Inflammatory macrophage (primary cell): ENCODE results near the gene ARAP1.
"Not testable (repeated sequence)": the region's sequence is repeated elsewhere in the genome, so short reads cannot be mapped to it uniquely, and the experiment has no call there.

ENCODE experiments used
- DNase-seq, 2 donors: peaks; one replicate each; pipeline ENCODE4 v3.0.0-alpha.2; 2020 to 2022
- total RNA-seq, 18 experiments: gene quantifications; one replicate each; lab custom pipeline; 2026; ENCODE audit warnings: mixed read lengths in 6 of 18, inconsistent platforms in 2 of 18; lab: John Stamatoyannopoulos, UW

The ARAP1 gene
- total RNA-seq = 241 to 820 (median 410) reads per million in 18 experiments

- DNase-seq = peak; percentile 69 to 77
Observed at GRCh38 chr11:72752088-72752914, at the start of gene ARAP1. Gene ARAP1 (minus strand): TSS chr11:72752408. CDS start chr11:72727128, 25,280 bp downstream.

GRCh38 chr11:72799441-72799840 is 47.2 kb upstream of the ARAP1 start:
- no peak for DNase-seq

- no peak for DNase-seq
Observed at GRCh38 chr11:72798361-72798760, 46.2 kb upstream of the ARAP1 start.

- peak; percentile 98 for DNase-seq
Observed at GRCh38 chr11:72793425-72794367, 41.5 kb upstream of the ARAP1 start, which contains the start of gene STARD10. Gene STARD10 (minus strand): TSS chr11:72794047. CDS start chr11:72781181, 12,866 bp downstream.

- DNase-seq = no peak
Observed at GRCh38 chr11:72793076-72793424, 40.8 kb upstream of the ARAP1 start.

- no peak for DNase-seq
Observed at GRCh38 chr11:72792437-72793021, 40.3 kb upstream of the ARAP1 start.

- not testable (repeated sequence) for DNase-seq
Observed at GRCh38 chr11:72791228-72791627, 39.0 kb upstream of the ARAP1 start.

- DNase-seq = no peak
Observed at GRCh38 chr11:72789493-72790131, 37.4 kb upstream of the ARAP1 start.

- DNase-seq = peak; percentile 69 to 77
Observed at GRCh38 chr11:72788241-72788640, 36.0 kb upstream of the ARAP1 start.

GRCh38 chr11:72787216-72788104 is 35.3 kb upstream of the ARAP1 start:
- peak; percentile 50 to 60 for DNase-seq

- no peak for DNase-seq
Observed at GRCh38 chr11:72786305-72787215, 34.4 kb upstream of the ARAP1 start.

- no peak for DNase-seq
Observed at GRCh38 chr11:72784662-72785061, 32.5 kb upstream of the ARAP1 start.

- DNase-seq = no peak
Observed at GRCh38 chr11:72783144-72783905, 31.1 kb upstream of the ARAP1 start.

- DNase-seq = no peak
Observed at GRCh38 chr11:72782081-72782920, 30.1 kb upstream of the ARAP1 start.

- DNase-seq = no peak
Observed at GRCh38 chr11:72781313-72782080, 29.3 kb upstream of the ARAP1 start.

GRCh38 chr11:72781063-72781312 is 28.8 kb upstream of the ARAP1 start:
- DNase-seq = no peak

GRCh38 chr11:72780296-72781062 is 28.3 kb upstream of the ARAP1 start:
- no peak for DNase-seq
